GM12874 (cell line): ENCODE results near the gene ELP5.

Source experiments
- TF ChIP-seq, protein P1 (sequence below): IDR thresholded peaks from 2 replicates; pipeline ENCODE4 v1.5.1; 2011; ENCODE audit warnings: low read depth, mild to moderate bottlenecking, control low read depth, low read length, moderate library complexity; ENCODE audit not compliant: insufficient read depth

The ELP5 gene

DNA sequence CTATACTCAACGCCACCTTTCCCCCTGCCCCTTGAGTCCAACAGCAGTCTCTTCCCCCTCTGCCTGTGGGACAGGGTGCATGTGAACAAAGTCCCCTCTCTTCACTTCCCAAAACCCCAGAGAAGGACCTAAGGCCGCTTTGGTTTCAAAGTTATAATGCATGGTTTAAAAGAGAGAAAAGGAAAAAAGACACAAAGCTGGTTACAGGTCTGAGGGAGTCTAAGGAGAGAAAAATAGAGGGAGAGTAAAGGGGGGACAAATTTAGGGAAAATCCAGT is 8.6 kb upstream of the ELP5 start:
- TF ChIP-seq, protein P1, sequence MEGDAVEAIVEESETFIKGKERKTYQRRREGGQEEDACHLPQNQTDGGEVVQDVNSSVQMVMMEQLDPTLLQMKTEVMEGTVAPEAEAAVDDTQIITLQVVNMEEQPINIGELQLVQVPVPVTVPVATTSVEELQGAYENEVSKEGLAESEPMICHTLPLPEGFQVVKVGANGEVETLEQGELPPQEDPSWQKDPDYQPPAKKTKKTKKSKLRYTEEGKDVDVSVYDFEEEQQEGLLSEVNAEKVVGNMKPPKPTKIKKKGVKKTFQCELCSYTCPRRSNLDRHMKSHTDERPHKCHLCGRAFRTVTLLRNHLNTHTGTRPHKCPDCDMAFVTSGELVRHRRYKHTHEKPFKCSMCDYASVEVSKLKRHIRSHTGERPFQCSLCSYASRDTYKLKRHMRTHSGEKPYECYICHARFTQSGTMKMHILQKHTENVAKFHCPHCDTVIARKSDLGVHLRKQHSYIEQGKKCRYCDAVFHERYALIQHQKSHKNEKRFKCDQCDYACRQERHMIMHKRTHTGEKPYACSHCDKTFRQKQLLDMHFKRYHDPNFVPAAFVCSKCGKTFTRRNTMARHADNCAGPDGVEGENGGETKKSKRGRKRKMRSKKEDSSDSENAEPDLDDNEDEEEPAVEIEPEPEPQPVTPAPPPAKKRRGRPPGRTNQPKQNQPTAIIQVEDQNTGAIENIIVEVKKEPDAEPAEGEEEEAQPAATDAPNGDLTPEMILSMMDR = no peak

DNA sequence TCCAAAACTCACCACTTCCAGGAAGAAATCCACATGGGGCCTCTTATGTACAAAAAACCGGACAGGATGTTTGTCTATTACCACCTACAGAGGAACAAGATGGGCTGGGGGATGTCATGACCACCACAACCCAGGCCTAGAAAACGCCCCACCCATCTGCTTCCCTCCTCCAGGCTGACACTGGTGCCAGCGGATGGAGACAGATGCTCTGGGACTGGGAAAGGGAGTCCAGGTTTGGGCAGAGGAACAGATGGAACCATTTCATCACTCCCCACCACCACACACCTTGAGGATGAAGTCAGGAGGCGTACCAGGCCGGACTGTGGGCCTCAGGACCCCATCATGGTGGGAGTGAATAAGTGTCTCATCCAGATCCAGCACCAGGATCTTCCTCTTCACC is 5.2 kb upstream of the ELP5 start:
- TF ChIP-seq, protein P1 = no peak

DNA sequence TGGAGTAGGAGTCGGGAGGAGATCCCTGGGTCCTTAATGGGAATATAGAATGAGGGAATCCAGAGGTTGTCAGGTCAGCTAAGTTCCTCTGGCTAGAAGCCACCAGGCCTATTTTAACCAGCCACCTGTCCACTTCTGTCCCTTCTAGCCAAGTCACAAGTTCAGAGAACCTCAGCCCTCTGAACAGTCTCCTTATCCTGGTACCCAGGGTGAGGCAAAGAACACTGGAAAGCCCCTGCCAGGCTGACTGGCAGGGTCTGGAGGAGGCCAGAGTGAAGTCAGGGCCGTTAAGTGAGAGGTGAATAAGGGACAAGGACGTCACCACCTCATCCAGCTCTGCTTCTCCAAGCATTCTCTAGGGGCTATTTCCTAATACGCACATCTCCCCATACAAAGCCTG is 3.2 kb upstream of the ELP5 start:
- TF ChIP-seq, protein P1 = no peak

DNA sequence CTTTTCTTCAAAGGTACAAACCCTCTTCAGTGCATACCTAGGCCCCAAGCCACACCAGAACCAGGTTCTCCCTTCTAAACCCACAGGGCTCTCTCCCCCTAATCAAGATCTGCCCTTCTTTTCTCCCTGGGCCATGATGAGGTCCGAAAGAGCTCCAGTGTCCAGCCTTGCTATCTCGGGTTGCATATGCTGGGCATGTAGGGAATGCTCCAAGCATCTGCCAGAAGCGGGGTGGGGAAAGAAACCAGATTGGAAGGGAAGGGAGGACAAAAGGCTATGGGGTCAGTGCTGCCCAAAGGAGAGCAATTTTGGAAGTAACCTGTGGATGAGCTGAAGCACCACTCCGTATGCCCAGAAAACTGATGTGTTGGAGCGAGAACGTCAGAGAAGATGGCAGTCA is 2.8 kb upstream of the ELP5 start:
- TF ChIP-seq, protein P1 = no peak

DNA sequence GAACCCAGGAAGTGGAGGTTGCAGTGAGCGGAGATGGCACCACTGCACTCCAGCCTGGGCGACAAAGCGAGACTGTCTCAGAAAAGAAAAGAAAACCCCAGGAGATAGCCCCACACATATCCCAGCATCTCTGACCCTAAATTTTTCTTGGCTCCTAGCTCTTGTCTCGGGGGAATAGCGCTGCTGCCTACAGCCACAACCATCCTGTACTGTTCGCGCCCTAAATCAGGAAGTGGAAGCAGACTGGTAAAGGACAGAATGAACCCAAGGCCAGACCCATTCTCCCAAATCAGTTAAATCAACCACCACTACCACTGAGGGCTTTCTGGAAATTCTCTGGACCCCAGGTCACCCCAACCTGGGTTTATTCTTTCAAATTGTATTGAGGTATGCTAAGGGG is 2.2 kb upstream of the ELP5 start:
- TF ChIP-seq, protein P1 = no peak

DNA sequence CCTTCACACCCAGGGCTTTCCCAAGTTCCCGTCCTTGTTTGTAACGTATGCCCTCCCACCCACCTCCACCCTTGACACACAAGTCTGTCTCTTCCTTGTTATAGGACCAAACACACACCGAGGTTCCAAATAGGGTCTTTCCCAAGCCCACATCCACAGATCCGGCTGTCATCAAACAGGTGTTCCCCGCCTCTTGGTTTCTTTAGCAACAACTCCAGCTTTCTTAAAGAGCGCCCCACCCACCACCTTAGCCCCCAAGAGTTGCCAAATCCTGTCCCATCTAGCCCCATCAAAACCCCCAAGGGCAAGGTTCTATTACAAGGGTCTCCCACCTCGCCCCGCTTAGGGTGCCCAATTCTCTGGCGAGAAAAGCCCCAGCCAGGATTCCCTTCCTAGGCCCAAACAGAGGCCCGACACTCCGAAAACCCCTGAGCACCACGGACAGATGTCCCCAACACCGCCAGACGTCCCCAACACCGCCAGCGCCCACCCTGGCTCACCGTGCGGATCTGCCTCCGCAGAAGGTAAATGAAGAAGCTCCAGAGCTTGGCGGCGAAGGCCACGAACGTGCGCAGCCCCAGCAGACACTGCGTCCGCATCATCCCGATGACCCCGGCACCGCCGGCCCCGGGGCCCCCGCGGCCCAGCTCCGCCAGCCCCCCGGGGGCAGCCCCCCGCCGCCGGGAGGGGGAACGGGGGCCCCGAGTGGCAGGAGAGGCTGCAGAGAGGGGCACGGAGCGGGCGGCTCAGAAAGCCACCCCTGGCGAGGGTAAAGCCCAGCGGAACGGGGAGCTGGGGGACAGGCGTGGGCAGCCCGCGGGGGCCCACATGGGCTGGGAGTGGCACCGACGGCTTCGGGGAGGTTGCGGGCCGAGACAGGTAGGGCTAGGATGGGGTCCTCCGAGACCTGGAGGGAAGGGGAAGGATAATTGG is 1.1 kb upstream of the ELP5 start:
- TF ChIP-seq, protein P1 = no peak

DNA sequence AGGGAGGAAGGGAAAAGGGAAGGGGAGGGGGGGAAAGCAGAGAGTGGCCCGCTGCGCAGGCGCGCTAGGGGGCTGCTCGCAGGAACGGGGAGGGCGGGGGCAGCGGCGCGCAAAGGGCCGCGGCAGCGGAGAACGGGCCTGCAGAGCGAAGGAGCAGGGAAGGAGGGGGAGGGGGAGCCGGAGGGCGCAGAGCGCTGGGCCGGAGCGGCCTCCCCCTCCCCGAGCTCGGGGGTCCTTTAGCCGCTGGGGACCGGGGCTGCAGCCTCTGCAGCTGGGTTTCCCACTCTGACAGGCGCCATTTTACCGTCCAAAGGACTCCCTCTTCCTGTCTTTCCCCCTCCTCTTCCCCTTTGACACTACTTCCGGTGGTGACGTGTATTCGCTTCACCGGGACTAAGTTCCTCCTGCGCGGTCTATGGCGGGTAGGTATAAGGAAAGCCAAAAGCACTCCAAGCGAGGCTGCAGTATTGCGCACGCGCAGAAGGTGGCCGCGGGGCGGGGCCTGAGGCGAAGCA is 297 bp upstream of the ELP5 start, which contains the start of gene CTDNEP1:
Gene CTDNEP1, minus strand, starts transcription at position 74 of the 515 bp plus-strand sequence. CDS start 438 bp downstream, outside the sequence.
- TF ChIP-seq, protein P1 = no peak
